Panc1 (cell line): ENCODE results near the gene WDR48. TPM values are rescaled to one million over a fixed set of nuclear protein-coding genes. Genes with fewer than 3 reads are reported as not detected.

Experiments
- ATAC-seq: fragments of 200-7000 bp; cut with Tn5 transposase; 2 replicates; pipeline ENCODE4 v1.9.1; 2020; ENCODE audit warnings: mild to moderate bottlenecking, moderate library complexity
- BruUV-seq: library from RNA; stranded (reverse); fragments of 400-500 nt; replicated peaks from 2 replicates; lab custom pipeline; 2021; lab: Mats Ljungman, UMichigan
- CTCF ChIA-PET: fragments of 300-600 bp; sonication (Branson Sonifier 250); formaldehyde crosslinking; loops from one replicate; lab custom pipeline; 2022; ENCODE audit warnings: antibody characterized with exemption; lab: Charles Lee
- POLR2A ChIA-PET: fragments of 300-600 bp; sonication (Branson Sonifier 250); formaldehyde crosslinking; loops from one replicate; lab custom pipeline; 2022; ENCODE audit warnings: antibody characterized with exemption; lab: Charles Lee
- DNase-seq: peaks from one replicate; pipeline ENCODE4 v3.0.0-alpha.2; 2010; ENCODE audit warnings: low read depth, low spot score
- H3K27ac ChIP-seq: 2 replicates; pipeline ENCODE4 v1.5.1; 2011; ENCODE audit warnings: mild to moderate bottlenecking, low read length, inconsistent platforms
- H3K27me3 ChIP-seq: fragments of 200-500 bp; sonication (Bioruptor generic); 2 replicates; pipeline ENCODE4 v1.6.0; 2014; ENCODE audit warnings: low read length, inconsistent platforms; ENCODE audit not compliant: control insufficient read depth, insufficient read depth
- H3K36me3 ChIP-seq: fragments of 200-500 bp; sonication (Bioruptor generic); 2 replicates; pipeline ENCODE4 v1.5.1; 2014; ENCODE audit warnings: inconsistent platforms, mild to moderate bottlenecking, low read length, moderate library complexity; ENCODE audit not compliant: control insufficient read depth, insufficient read depth
- H3K4me1 ChIP-seq: 2 replicates; pipeline ENCODE4 v1.5.1; 2011; ENCODE audit warnings: inconsistent platforms, mild to moderate bottlenecking, low read length, moderate library complexity; ENCODE audit not compliant: control insufficient read depth, insufficient read depth
- H3K4me3 ChIP-seq, 2 experiments: 2 replicates each; pipeline ENCODE4 v1.5.1; 2011 to 2012; ENCODE audit warnings: low read depth in 2 of 2, low read length in 2 of 2, mild to moderate bottlenecking in 2 of 2, inconsistent platforms in 1 of 2, moderate library complexity in 1 of 2
- H3K9me3 ChIP-seq: fragments of 200-500 bp; sonication (Bioruptor generic); 2 replicates; pipeline ENCODE4 v1.5.1; 2014; ENCODE audit warnings: low read depth, mild to moderate bottlenecking, inconsistent platforms, low read length, moderate library complexity; ENCODE audit not compliant: control insufficient read depth, insufficient read depth
- POLR2AphosphoS5 ChIP-seq: IDR thresholded peaks from 2 replicates; pipeline ENCODE4 v1.6.1; 2012; ENCODE audit warnings: mild to moderate bottlenecking, low read depth, low read length, moderate library complexity
- SIN3A ChIP-seq: IDR thresholded peaks from 2 replicates; pipeline ENCODE4 v1.6.1; 2012; ENCODE audit warnings: low read depth, mild to moderate bottlenecking, low read length, moderate library complexity, borderline replicate concordance; ENCODE audit not compliant: insufficient read depth
- TCF7L2 ChIP-seq: IDR thresholded peaks from 2 replicates; pipeline ENCODE4 v1.6.1; 2011; ENCODE audit warnings: mild to moderate bottlenecking, low read depth, low read length, inconsistent platforms
- in situ Hi-C: cut with HindIII; loops from 2 replicates; pipeline ENCODE4 v1.10.0; 2016; ENCODE audit warnings: low sequenced_read_pairs, low pct_unique_long_range_greater_than_20kb
- intact Hi-C: fragments of 100-400 bp; cut with micrococcal nuclease; formaldehyde crosslinking; loops from one replicate; pipeline ENCODE4 v1.10.0; 2022; ENCODE audit not compliant: unreplicated experiment
- total RNA-seq: library from RNA; stranded (reverse); gene quantifications from one replicate; pipeline ENCODE4 v1.2.1, GENCODE V29; 2021; ENCODE audit not compliant: unreplicated experiment
- TF ChIP-seq, protein P1 (sequence below): fragments of 450-650 bp; IDR thresholded peaks from 2 replicates; pipeline ENCODE4 v1.5.1; 2017; ENCODE audit warnings: mild to moderate bottlenecking
- TF ChIP-seq, protein P2 (sequence below), 2 experiments: IDR thresholded peaks; 2 replicates each; pipeline ENCODE4 v1.6.1; 2011 to 2012; ENCODE audit warnings: low read depth in 2 of 2, control low read depth in 1 of 2, low read length in 1 of 2, mild to moderate bottlenecking in 1 of 2, moderate library complexity in 1 of 2; ENCODE audit not compliant: insufficient read depth in 1 of 2

The WDR48 gene
- total RNA-seq, 1 experiment from 2014 or later: 15.7 TPM

DNA sequence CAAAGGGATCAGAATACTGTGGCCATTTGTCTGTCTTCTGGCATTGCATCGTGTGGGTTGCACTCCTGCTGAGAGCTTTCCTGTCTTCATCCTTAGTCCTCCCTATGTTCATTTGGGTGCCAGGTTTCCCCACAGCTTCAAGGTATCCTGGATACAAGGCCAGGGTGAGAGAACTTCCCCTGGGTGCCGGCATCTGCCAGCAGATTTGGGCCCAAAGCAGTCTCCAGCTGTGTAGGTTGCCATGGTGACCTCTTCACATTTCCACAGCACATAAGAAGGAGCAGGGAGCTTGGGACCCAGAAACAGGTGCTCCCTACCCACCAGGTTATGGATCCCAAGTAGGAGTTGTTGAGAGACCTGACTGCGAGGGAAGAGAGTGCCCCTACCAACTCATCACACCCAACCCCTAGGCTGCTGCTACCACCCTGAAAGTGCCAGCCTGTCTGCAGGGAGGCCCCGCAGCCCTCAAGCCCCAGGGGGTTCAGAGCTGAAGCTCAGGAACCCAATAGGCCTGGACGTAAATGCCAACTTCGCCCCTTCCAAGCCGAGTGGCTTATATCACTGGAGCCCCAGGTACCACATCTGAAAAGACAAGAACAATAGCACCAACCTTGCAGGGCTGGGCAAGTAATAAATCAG lies 75.6 kb downstream of the WDR48 start:
- ChIA-PET POLR2A (no interaction called here), CTCF (interaction anchor here (0.7 to 2.0 kb wide), 4 partner anchors 18 to 164 kb away, joined by 3 to 9 read pairs (median 4); no protein-coding TSS in a partner anchor)
- Histone ChIP-seq H3K27ac (no peak overlapping the region), H3K27me3 (no peaks in the 10 kb centered on the region), H3K4me3 (no peak overlapping the region), H3K9me3 (no peaks in the 10 kb centered on the region), H3K36me3 (no peaks in the 10 kb centered on the region), H3K4me1 (peaks cover 10% of the 10 kb centered on the region; the same call in 1 of the 2 replicates)
- ATAC-seq (no peak), DNase-seq (no peak)
- in situ Hi-C loops (no loop called here), intact Hi-C loops (loop anchor here (5.0 kb wide), 1 partner anchor 160 kb away; no protein-coding TSS in a partner anchor)
- no TSS peak for BruUV-seq
- TF ChIP-seq, protein P1, sequence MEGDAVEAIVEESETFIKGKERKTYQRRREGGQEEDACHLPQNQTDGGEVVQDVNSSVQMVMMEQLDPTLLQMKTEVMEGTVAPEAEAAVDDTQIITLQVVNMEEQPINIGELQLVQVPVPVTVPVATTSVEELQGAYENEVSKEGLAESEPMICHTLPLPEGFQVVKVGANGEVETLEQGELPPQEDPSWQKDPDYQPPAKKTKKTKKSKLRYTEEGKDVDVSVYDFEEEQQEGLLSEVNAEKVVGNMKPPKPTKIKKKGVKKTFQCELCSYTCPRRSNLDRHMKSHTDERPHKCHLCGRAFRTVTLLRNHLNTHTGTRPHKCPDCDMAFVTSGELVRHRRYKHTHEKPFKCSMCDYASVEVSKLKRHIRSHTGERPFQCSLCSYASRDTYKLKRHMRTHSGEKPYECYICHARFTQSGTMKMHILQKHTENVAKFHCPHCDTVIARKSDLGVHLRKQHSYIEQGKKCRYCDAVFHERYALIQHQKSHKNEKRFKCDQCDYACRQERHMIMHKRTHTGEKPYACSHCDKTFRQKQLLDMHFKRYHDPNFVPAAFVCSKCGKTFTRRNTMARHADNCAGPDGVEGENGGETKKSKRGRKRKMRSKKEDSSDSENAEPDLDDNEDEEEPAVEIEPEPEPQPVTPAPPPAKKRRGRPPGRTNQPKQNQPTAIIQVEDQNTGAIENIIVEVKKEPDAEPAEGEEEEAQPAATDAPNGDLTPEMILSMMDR: no peak
- TF ChIP-seq TCF7L2: no peak
- TF ChIP-seq, protein P2, sequence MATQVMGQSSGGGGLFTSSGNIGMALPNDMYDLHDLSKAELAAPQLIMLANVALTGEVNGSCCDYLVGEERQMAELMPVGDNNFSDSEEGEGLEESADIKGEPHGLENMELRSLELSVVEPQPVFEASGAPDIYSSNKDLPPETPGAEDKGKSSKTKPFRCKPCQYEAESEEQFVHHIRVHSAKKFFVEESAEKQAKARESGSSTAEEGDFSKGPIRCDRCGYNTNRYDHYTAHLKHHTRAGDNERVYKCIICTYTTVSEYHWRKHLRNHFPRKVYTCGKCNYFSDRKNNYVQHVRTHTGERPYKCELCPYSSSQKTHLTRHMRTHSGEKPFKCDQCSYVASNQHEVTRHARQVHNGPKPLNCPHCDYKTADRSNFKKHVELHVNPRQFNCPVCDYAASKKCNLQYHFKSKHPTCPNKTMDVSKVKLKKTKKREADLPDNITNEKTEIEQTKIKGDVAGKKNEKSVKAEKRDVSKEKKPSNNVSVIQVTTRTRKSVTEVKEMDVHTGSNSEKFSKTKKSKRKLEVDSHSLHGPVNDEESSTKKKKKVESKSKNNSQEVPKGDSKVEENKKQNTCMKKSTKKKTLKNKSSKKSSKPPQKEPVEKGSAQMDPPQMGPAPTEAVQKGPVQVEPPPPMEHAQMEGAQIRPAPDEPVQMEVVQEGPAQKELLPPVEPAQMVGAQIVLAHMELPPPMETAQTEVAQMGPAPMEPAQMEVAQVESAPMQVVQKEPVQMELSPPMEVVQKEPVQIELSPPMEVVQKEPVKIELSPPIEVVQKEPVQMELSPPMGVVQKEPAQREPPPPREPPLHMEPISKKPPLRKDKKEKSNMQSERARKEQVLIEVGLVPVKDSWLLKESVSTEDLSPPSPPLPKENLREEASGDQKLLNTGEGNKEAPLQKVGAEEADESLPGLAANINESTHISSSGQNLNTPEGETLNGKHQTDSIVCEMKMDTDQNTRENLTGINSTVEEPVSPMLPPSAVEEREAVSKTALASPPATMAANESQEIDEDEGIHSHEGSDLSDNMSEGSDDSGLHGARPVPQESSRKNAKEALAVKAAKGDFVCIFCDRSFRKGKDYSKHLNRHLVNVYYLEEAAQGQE (IDR thresholded peaks at IDR 0.05; ENCODE audit: insufficient read depth in 1 of 2, low read depth in 2 of 2, low read length in 1 of 2): no peak
- TF ChIP-seq POLR2AphosphoS5: no peak
- no peak for TF ChIP-seq SIN3A

DNA sequence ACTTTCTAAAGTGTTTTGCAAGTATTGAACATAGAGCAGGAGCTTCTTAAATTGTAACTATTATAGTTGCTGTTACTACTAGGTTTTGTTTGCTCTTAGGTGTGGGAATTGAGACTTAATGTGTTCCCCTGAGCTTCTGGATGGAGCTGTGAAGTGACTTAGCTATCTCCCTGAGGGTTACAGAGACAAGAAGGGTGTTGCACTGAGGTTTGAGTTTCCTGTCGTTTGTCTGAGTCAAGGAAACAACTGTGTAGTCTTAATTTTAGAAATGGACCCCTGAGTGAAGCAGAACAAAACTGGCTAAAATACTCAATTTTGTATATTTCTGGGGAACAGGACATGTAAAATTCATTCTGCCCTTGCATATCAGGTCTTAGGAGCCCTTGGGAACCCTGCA lies 76.1 kb downstream of the WDR48 start:
- H3K4me1 ChIP-seq: peaks cover 10% of the 10 kb centered on the region; the same call in 1 of the 2 replicates
- DNase-seq (no peak), ATAC-seq (no peak)
- H3K27me3 ChIP-seq: no peaks in the 10 kb centered on the region
- TF ChIP-seq, protein P2 (IDR thresholded peaks at IDR 0.05; ENCODE audit: insufficient read depth in 1 of 2, low read depth in 2 of 2, low read length in 1 of 2): no peak
- TF ChIP-seq, protein P1: no peak
- ChIA-PET CTCF (interaction anchor here (1.2 to 2.0 kb wide), 2 partner anchors 160 to 164 kb away, joined by 5 to 9 read pairs; no protein-coding TSS in a partner anchor), POLR2A (no interaction called here)
- H3K4me3 ChIP-seq: no peak overlapping the region
- H3K27ac ChIP-seq: no peak overlapping the region
- BruUV-seq: no TSS peak
- H3K36me3 ChIP-seq: no peaks in the 10 kb centered on the region
- no peaks in the 10 kb centered on the region for H3K9me3 ChIP-seq
- intact Hi-C loops (loop anchor here (5.0 kb wide), 1 partner anchor 159 kb away; no protein-coding TSS in a partner anchor), in situ Hi-C loops (no loop called here)
